CD4-positive, alpha-beta T cell treated with Interleukin-15 for 4 hours (primary cell): ENCODE measurements around the gene KRT6B.
"Not testable (repeated sequence)": the region's sequence is repeated elsewhere in the genome, so short reads cannot be mapped to it uniquely, and the experiment has no call there.

ENCODE experiments used
- DNase-seq: peaks from one replicate; pipeline ENCODE4 v3.0.0-alpha.2; 2020; ENCODE audit warnings: low spot score

Gene KRT6B

GRCh38 chr12:52452101-52452500 lies at the start of gene KRT6B:
Gene KRT6B, minus strand, starts transcription at chr12:52452146. Its CDS starts 68 bp downstream, at chr12:52452078.
- no peak for DNase-seq

DNA sequence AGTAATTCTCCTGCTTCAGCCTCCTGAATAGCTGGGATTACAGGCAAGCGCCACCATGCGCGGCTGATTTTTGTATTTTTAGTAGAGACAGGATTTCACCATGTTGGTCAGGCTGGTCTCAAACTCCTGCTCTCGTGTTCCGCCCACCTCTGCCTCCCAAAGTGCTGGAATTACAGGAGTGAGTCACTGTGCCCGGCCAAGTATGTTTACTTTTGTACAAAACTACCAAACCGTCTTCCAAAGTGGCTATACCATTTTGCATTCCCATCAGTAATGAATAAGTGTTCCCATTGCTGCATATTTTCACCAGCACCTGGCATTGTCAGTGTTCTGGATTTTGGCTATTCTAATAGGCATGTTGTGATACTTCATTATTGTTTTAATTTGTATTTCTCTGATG lies 49.5 kb upstream of the KRT6B start:
- no peak for DNase-seq

DNA sequence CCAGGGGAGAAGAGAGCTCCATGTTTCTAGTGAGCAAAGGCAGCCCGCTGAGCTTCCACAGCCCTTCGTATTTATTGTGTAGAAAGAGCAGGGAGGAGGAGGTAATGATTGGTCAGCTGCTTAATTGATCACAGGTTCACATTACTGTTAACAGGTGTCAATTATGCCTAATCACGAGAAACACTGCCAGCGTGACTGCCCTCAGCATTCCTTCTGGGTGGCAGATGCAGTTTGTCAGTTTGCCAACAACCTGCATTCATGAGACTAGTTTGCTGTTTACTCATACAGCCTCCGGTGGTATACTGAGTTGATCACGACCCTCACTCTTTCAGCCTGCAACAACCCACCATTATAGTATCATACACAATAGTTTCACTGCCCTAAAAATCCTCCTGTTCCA lies 48.6 kb upstream of the KRT6B start:
- not testable (repeated sequence) for DNase-seq

- no peak for DNase-seq
Measured at GRCh38 chr12:52499806-52500560, 48.0 kb upstream of the KRT6B start.

DNA sequence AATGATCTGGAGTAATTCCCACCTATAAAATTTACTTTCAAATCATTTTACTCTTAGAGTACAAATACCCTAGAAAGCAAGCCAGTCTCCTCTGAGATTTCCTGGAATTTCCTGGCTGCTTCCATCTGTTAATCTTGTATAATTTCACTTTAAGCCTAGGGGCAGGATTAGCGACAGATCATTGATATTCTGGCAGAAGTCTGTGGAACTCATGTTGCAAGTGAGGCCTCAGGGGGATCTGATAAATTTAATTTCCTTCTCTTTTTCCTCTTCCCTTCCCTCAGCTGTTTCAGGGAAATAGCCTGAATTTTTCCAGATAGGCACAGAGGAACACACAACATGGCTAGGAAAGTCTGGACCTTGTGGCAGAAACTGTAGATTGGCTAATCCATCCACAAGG lies 47.0 kb upstream of the KRT6B start:
- no peak for DNase-seq

DNA sequence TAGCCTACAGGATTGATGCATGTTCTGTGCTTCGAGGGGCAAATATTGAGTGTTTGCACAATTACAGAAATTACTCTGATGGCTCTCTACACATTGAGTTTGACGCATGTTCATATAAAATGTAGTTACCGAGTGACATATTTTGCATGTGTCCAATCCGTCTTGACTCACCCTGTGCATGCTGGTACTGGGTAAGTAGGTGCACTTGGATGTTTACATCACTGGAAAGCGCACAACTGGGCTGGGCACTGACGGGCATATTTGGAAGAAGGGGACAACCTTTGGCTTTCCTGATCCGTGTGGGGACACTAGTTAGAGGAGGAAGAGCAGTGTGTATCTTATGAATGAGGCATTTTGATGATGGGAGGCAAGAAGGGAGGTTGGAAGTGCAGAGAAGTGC lies 46.0 kb upstream of the KRT6B start:
- DNase-seq = no peak

GRCh38 chr12:52496590-52497071 lies 44.7 kb upstream of the KRT6B start:
- no peak for DNase-seq

- no peak for DNase-seq
Measured at GRCh38 chr12:52496054-52496453, 44.1 kb upstream of the KRT6B start.

GRCh38 chr12:52495389-52495788 lies 43.4 kb upstream of the KRT6B start:
- no peak for DNase-seq

DNA sequence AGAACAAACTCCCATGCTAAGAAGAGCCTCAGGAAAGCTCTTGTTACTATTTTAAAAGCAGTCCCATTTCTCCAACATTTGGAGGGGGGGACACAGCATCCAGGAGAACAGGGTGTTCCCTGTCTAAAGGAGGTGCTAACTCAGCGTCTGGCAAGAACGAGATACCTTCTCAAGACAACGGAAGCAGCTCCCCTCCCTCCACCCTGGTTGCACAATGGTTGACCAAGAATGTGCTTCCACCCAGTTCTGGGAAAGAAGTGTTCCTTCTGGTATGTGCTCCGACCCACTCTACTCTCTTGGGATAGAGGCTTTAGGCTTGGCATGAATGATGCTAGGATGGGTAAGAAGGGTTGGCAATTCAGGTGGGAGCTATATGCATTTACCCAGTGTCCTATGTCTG lies 42.6 kb upstream of the KRT6B start:
- no peak for DNase-seq

DNA sequence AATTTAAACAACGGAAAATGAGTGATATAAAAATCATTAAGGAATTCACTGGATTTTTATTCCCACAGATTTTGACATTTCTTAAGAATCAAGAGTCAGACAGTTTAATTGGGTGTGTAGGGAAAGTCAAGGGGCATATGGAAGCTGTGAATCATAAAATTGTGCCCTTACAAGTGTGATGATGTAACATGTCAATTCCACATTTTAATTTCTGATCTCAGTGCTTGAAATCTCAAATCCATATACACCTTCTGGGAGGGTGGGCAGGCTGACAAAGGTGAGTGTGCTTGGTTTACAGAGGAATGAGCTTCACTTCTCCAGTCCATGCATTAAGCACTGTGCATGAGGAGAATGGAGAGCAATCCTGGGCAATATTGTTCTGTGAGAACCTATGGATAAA lies 42.2 kb upstream of the KRT6B start:
- DNase-seq = no peak

DNA sequence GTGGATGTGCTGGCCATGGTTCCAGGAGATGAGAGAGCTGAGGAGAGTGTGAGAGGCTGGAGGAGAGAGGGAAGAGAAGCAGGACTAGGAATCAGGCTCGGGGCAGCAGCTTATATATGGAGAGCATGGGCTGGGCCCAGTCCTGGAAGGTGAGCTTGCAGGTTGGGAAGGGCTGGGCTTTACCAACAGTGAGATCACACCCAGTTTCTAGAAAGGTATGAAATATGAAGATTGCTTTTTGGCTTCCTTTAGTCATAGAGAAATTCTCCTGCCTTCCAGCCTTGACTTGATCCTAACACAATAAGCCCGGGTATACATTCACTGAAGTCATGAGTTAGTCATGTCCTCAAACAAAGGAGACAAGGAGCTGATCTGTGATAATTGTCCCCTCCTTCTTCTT lies 41.2 kb upstream of the KRT6B start, which contains the start of gene KRT6A:
Gene KRT6A, minus strand, starts transcription at position 86 of the 400 bp plus-strand sequence. Its CDS starts 69 bp downstream, at position 17.
- DNase-seq = no peak

DNA sequence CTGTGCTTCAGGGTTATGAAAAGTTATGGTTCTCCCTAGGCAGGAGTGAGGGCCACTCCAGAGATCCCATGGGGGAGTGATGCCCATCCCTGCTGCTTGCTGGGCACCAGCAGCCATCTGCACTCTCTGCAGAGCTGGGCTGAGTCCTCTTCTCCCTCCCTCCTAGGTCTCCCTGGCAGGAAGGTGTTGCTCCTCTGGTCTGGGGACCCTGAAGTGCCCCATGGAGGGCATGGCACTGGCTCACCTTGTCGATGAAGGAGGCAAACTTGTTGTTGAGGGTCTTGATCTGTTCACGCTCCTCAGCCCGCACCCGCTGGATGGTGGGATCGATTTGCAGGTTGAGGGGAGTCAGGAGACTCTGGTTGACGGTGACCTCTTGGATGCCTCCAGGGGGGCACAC lies 40.5 kb upstream of the KRT6B start:
- not testable (repeated sequence) for DNase-seq

- DNase-seq = not testable (repeated sequence)
Measured at GRCh38 chr12:52491495-52491894, 39.5 kb upstream of the KRT6B start.

DNA sequence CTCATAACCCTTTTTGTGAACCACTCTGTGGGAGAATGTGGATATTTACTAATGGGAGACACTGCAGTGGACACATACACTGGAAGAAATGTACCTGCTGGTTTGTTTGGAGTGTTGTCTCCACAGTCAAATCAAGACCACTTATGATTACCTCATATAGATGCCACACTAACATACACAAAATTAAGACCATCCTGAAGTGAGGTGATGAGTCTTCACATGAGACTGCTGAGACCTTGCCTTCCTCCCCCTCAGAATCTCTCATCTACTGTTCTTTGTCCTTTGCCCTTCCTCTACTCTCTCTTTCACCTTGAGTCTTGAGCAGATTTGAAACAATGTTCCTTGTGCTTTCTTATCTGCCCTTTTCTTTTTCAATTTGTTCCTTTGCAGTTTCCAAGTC lies 36.8 kb upstream of the KRT6B start:
- DNase-seq = no peak

- not testable (repeated sequence) for DNase-seq
Measured at GRCh38 chr12:52487744-52488443, 35.9 kb upstream of the KRT6B start.

DNA sequence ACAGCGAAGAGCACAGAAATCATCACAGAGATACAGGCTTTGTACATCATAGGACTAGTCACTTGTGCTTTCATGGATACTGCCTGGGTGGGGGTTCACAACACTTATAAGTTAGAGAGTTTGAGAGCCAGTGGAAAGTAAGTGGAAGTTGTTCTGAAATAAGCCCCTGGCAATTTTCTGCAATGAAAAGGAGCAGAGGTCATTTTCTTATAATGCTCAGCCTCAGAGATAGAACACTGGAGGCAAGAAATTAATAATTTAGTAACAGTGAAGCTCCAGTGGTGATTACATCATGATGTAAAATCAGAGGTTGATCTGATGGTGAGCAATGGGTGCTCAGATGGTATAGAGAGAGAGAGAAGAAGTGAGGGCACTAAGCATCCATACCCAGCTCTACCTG lies 35.3 kb upstream of the KRT6B start:
- no peak for DNase-seq

GRCh38 chr12:52486166-52487105 lies 34.5 kb upstream of the KRT6B start:
- no peak for DNase-seq

DNA sequence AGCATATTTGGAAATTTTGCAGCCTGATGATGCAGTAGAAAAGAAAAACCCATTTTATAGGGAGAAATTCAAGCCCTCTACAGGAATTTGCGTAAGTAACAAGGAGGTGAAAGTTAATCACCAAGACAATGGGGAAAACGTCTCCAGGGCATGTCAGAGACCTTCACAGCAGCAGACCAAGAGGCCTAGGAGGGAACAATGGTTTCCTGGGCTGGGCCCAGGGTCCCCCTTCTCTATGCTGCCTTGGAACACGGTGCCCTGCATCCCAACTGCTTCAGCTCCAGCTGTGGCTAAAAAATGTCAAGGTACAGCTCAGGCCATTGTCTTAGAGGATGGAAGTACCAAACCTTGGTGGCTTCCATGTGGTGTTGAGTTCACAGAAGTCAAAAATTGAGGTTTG lies 28.1 kb upstream of the KRT6B start:
- DNase-seq = no peak

DNA sequence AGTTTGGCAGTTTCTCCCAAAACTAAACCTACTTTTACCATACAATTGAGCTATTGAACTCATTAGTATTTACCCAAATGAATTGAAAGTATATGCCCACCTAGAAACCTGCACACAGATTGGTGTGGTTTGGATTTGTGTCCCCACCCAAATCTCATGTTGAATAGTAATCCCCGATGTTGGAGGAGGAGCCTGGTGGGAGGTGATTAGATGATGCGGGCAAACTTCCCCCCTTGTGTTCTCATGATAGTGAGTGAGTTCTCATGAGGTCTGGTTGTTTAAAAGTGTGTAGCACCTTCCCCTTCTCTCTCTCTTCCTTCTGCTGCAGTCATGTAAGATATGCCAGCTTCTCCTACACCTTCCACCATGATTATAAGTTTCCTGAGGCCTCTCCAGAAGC lies 25.7 kb upstream of the KRT6B start:
- no peak for DNase-seq

GRCh38 chr12:52474212-52474611 lies 22.3 kb upstream of the KRT6B start:
- no peak for DNase-seq

DNA sequence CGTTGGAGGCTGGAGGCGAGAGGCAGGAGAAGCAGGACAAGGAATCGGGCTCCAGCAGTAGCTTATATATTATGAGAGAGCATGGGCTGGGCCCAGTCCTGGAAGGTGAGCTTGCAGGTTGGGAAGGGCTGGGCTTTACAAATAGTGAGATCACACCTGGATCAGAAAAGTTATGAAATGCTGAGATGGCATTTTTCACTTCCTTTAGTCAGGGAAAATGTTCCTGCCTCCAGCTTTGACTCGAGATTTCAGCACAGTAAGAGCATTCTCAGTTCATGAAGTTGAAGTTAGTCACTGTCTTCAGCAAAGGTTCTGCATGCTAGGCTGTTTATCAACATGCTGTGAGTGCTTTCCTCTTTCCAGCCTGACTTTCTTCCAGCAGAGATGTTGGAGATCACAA lies 21.8 kb upstream of the KRT6B start, which contains the start of gene KRT6C:
Gene KRT6C, minus strand, starts transcription at position 38 of the 400 bp plus-strand sequence. CDS start 68 bp downstream, outside the sequence.
- DNase-seq = no peak
